ENCODE measurements around the gene DNAH1.

GRCh38 chr3:52388933-52389332 is 72.8 kb downstream of the DNAH1 start:
- TF ChIP-seq CTCF (IDR thresholded peaks at IDR 0.05) = no peak
- TF ChIP-seq POLR2AphosphoS5 (IDR thresholded peaks at IDR 0.05) = no peak
